GM23338 (cell line): ENCODE measurements around the gene IL21. TPM values are rescaled to one million over a fixed set of nuclear protein-coding genes. Genes with fewer than 3 reads are reported as not detected.

Experiments
- ATAC-seq: fragments of 200-7000 bp; cut with Tn5 transposase; 3 replicates; pipeline ENCODE4 v1.9.1; 2020
- DNase-seq: peaks from one replicate; pipeline ENCODE4 v3.0.0-alpha.2; 2015; ENCODE audit warnings: low spot score
- H2AFZ ChIP-seq: fragments of 200-600 bp; sonication (generic); 2 replicates; pipeline ENCODE4 v1.8.0; 2016; ENCODE audit warnings: antibody characterized with exemption, mild to moderate bottlenecking, moderate library complexity
- H3F3A ChIP-seq: fragments of 200-600 bp; sonication (generic); replicated peaks from 2 replicates; pipeline ENCODE4 v1.8.0; 2017; ENCODE audit warnings: antibody characterized with exemption, mixed run types, low read depth
- H3K27ac ChIP-seq: fragments of 200-600 bp; sonication (generic); 2 replicates; pipeline ENCODE4 v1.6.1; 2016; ENCODE audit warnings: low read depth
- H3K27me3 ChIP-seq: fragments of 200-600 bp; sonication (generic); 2 replicates; pipeline ENCODE4 v1.8.0; 2016; ENCODE audit warnings: mild to moderate bottlenecking, mixed run types, moderate library complexity; ENCODE audit not compliant: insufficient read depth
- H3K36me3 ChIP-seq: fragments of 200-600 bp; sonication (generic); 2 replicates; pipeline ENCODE4 v1.8.0; 2016; ENCODE audit warnings: mild to moderate bottlenecking; ENCODE audit not compliant: insufficient read depth
- H3K4me1 ChIP-seq: fragments of 200-600 bp; sonication (generic); 2 replicates; pipeline ENCODE4 v1.8.0; 2016; ENCODE audit warnings: mild to moderate bottlenecking, moderate library complexity; ENCODE audit not compliant: insufficient read depth
- H3K4me2 ChIP-seq: fragments of 200-600 bp; sonication (generic); 2 replicates; pipeline ENCODE4 v1.7.1; 2017; ENCODE audit warnings: mixed run types
- H3K4me3 ChIP-seq: fragments of 200-600 bp; sonication (generic); 2 replicates; pipeline ENCODE4 v1.6.1; 2016; ENCODE audit warnings: mixed run types
- H3K79me2 ChIP-seq: fragments of 200-600 bp; sonication (generic); replicated peaks from 2 replicates; pipeline ENCODE4 v1.8.0; 2017; ENCODE audit warnings: mild to moderate bottlenecking; ENCODE audit not compliant: insufficient read depth
- H3K9me2 ChIP-seq: fragments of 200-600 bp; sonication (generic); 2 replicates; pipeline ENCODE4 v1.8.0; 2017; ENCODE audit not compliant: insufficient read depth
- H4K20me1 ChIP-seq: fragments of 200-600 bp; sonication (generic); replicated peaks from 2 replicates; pipeline ENCODE4 v1.8.0; 2017; ENCODE audit warnings: mild to moderate bottlenecking; ENCODE audit not compliant: insufficient read depth
- H3K27ac Mint-ChIP-seq: 2 replicates; pipeline ENCODE4 v1.8.0; 2020; ENCODE audit warnings: inconsistent platforms, mild to moderate bottlenecking, moderate library complexity, mixed read lengths
- H3K27me3 Mint-ChIP-seq: 3 replicates; pipeline ENCODE4 v1.8.0; 2022; ENCODE audit warnings: low read depth, mild to moderate bottlenecking, moderate library complexity, mixed read lengths, inconsistent platforms; ENCODE audit not compliant: insufficient read depth, poor library complexity
- H3K36me3 Mint-ChIP-seq: 3 replicates; pipeline ENCODE4 v1.8.0; 2021; ENCODE audit warnings: low read depth, mild to moderate bottlenecking, inconsistent platforms, moderate library complexity, mixed read lengths
- H3K4me1 Mint-ChIP-seq: 3 replicates; pipeline ENCODE4 v1.8.0; 2020; ENCODE audit warnings: mild to moderate bottlenecking, inconsistent platforms, mixed read lengths
- H3K4me3 Mint-ChIP-seq: 3 replicates; pipeline ENCODE4 v1.8.0; 2021; ENCODE audit warnings: moderate library complexity, mild to moderate bottlenecking, inconsistent platforms, mixed read lengths
- H3K9me3 Mint-ChIP-seq: 3 replicates; pipeline ENCODE4 v1.8.0; 2020; ENCODE audit warnings: moderate library complexity, mild to moderate bottlenecking, inconsistent platforms, mixed read lengths
- CREB1 ChIP-seq: fragments of 250-450 bp; sonication (Bioruptor Pico); IDR thresholded peaks from 2 replicates; pipeline ENCODE4 v1.5.0; 2020; ENCODE audit warnings: low read depth, mild to moderate bottlenecking, moderate library complexity
- ETS1 ChIP-seq: IDR thresholded peaks from 2 replicates; pipeline ENCODE4 v1.6.1; 2016; ENCODE audit warnings: antibody characterized with exemption
- EZH2 ChIP-seq: fragments of 200-600 bp; sonication (generic); IDR thresholded peaks from one replicate; pipeline ENCODE4 v1.8.0; 2017; ENCODE audit warnings: antibody characterized with exemption, mild to moderate bottlenecking, low read depth; ENCODE audit not compliant: unreplicated experiment
- EZH2phosphoT487 ChIP-seq: fragments of 200-600 bp; sonication (generic); IDR thresholded peaks from one replicate; pipeline ENCODE4 v1.8.1; 2018; ENCODE audit warnings: antibody characterized with exemption; ENCODE audit not compliant: unreplicated experiment
- JUNB ChIP-seq: IDR thresholded peaks from one replicate; pipeline ENCODE4 v1.6.1; 2016; ENCODE audit warnings: antibody characterized with exemption; ENCODE audit not compliant: unreplicated experiment
- NANOG ChIP-seq: IDR thresholded peaks from 2 replicates; pipeline ENCODE4 v1.6.1; 2016; ENCODE audit warnings: antibody characterized with exemption, borderline replicate concordance
- POLR2AphosphoS5 ChIP-seq: IDR thresholded peaks from 2 replicates; pipeline ENCODE4 v1.6.1; 2016; ENCODE audit warnings: antibody characterized with exemption, low read depth
- polyA plus RNA-seq: library from polyadenylated mRNA; unstranded; fragments of >200 nt; fragmentation: Nextera tagmentation; extraction: Ambion mirVana; gene quantifications from 2 replicates; pipeline ENCODE4 v1.2.1, GENCODE V29; 2016
- total RNA-seq: library from RNA; depleted of rRNA; stranded (reverse); fragments of >200 nt; shearing (Covaris generic); gene quantifications from 2 replicates; pipeline ENCODE4 v1.2.3, GENCODE V29; 2014
- TF ChIP-seq, protein P1 (sequence below): IDR thresholded peaks from one replicate; pipeline ENCODE4 v1.6.1; 2018; ENCODE audit warnings: antibody characterized with exemption; ENCODE audit not compliant: unreplicated experiment
- TF ChIP-seq, protein P2 (sequence below), 2 experiments: fragments of 200-600 bp in 1 of 2; sonication (generic) in 1 of 2; conservative IDR thresholded peaks; 2 replicates each; pipeline versions ENCODE4 v1.5.1 to v1.6.1; 2016 to 2017; ENCODE audit warnings: antibody characterized with exemption in 2 of 2, low read depth in 2 of 2, mild to moderate bottlenecking in 2 of 2, moderate library complexity in 1 of 2

The IL21 gene
- total and polyA plus RNA-seq, 2 experiments from 2014 or later = not detected

- H3F3A ChIP-seq = no peaks in the 10 kb centered on the region
- no peak for DNase-seq
- H4K20me1 ChIP-seq = no peaks in the 10 kb centered on the region
- no peaks in the 10 kb centered on the region for H3K27me3 ChIP-seq
- H3K4me3 ChIP-seq = no peak overlapping the region
- Mint-ChIP-seq H3K36me3 (no peaks in the 10 kb centered on the region), H3K4me3 (no peak overlapping the region), H3K27me3 (peaks cover 3% of the 10 kb centered on the region), H3K4me1 (no peaks in the 10 kb centered on the region; the same call in 1 of the 3 replicates), H3K9me3 (no peaks in the 10 kb centered on the region), H3K27ac (no peak overlapping the region)
- TF ChIP-seq EZH2phosphoT487 = no peak
- ATAC-seq = no peak
- H3K79me2 ChIP-seq = no peaks in the 10 kb centered on the region
- H3K36me3 ChIP-seq = no peaks in the 10 kb centered on the region
- no peak overlapping the region for H3K27ac ChIP-seq
- H3K4me2 ChIP-seq = no peak overlapping the region
- H3K4me1 ChIP-seq = peaks cover 10% of the 10 kb centered on the region
- H3K9me2 ChIP-seq = peaks cover 10% of the 10 kb centered on the region; the same call in 1 of the 2 replicates
- no peak overlapping the region for H2AFZ ChIP-seq
These were observed 22.4 kb upstream of the IL21 start for GRCh38 chr4:122643257-122643656.

GRCh38 chr4:122639181-122639580 is 18.3 kb upstream of the IL21 start:
- peaks cover 3% of the 10 kb centered on the region for H3K27me3 Mint-ChIP-seq
- TF ChIP-seq, protein P1, sequence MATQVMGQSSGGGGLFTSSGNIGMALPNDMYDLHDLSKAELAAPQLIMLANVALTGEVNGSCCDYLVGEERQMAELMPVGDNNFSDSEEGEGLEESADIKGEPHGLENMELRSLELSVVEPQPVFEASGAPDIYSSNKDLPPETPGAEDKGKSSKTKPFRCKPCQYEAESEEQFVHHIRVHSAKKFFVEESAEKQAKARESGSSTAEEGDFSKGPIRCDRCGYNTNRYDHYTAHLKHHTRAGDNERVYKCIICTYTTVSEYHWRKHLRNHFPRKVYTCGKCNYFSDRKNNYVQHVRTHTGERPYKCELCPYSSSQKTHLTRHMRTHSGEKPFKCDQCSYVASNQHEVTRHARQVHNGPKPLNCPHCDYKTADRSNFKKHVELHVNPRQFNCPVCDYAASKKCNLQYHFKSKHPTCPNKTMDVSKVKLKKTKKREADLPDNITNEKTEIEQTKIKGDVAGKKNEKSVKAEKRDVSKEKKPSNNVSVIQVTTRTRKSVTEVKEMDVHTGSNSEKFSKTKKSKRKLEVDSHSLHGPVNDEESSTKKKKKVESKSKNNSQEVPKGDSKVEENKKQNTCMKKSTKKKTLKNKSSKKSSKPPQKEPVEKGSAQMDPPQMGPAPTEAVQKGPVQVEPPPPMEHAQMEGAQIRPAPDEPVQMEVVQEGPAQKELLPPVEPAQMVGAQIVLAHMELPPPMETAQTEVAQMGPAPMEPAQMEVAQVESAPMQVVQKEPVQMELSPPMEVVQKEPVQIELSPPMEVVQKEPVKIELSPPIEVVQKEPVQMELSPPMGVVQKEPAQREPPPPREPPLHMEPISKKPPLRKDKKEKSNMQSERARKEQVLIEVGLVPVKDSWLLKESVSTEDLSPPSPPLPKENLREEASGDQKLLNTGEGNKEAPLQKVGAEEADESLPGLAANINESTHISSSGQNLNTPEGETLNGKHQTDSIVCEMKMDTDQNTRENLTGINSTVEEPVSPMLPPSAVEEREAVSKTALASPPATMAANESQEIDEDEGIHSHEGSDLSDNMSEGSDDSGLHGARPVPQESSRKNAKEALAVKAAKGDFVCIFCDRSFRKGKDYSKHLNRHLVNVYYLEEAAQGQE = no peak
- TF ChIP-seq POLR2AphosphoS5 (no peak), ETS1 (no peak), EZH2 (no peak), CREB1 (CRISPR knock-in tag) (no peak), EZH2phosphoT487 (no peak), JUNB (no peak), NANOG (no peak)
- TF ChIP-seq, protein P2, sequence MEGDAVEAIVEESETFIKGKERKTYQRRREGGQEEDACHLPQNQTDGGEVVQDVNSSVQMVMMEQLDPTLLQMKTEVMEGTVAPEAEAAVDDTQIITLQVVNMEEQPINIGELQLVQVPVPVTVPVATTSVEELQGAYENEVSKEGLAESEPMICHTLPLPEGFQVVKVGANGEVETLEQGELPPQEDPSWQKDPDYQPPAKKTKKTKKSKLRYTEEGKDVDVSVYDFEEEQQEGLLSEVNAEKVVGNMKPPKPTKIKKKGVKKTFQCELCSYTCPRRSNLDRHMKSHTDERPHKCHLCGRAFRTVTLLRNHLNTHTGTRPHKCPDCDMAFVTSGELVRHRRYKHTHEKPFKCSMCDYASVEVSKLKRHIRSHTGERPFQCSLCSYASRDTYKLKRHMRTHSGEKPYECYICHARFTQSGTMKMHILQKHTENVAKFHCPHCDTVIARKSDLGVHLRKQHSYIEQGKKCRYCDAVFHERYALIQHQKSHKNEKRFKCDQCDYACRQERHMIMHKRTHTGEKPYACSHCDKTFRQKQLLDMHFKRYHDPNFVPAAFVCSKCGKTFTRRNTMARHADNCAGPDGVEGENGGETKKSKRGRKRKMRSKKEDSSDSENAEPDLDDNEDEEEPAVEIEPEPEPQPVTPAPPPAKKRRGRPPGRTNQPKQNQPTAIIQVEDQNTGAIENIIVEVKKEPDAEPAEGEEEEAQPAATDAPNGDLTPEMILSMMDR (conservative IDR thresholded peaks at IDR 0.05; ENCODE audit: low read depth in 2 of 2) = no peak

More at GRCh38 chr4:122639181-122639580, 18.3 kb upstream of the IL21 start:
- H3K9me2 ChIP-seq = peaks cover 10% of the 10 kb centered on the region; the same call in 1 of the 2 replicates
- H3K36me3 Mint-ChIP-seq = no peaks in the 10 kb centered on the region
- no peaks in the 10 kb centered on the region for H3K79me2 ChIP-seq
- no peaks in the 10 kb centered on the region for H3F3A ChIP-seq
- peaks cover 13% of the 10 kb centered on the region for H3K4me1 ChIP-seq
- no peaks in the 10 kb centered on the region for H3K27me3 ChIP-seq
- H3K4me1 Mint-ChIP-seq = peaks cover 3% of the 10 kb centered on the region
- no peak overlapping the region for H3K4me3 ChIP-seq
- H2AFZ ChIP-seq = peak overlapping the region; percentile 77; the same call in 1 of the 2 replicates
- H3K4me3 Mint-ChIP-seq = no peak overlapping the region
- no peaks in the 10 kb centered on the region for H4K20me1 ChIP-seq
- DNase-seq (no peak), ATAC-seq (no peak)
- no peak overlapping the region for H3K4me2 ChIP-seq
- H3K27ac Mint-ChIP-seq = no peak overlapping the region
- no peaks in the 10 kb centered on the region for H3K9me3 Mint-ChIP-seq
- H3K36me3 ChIP-seq = no peaks in the 10 kb centered on the region
- no peak overlapping the region for H3K27ac ChIP-seq
